B cell (primary cell): ENCODE results near the gene LRRN4CL. TPM values are rescaled to one million over a fixed set of nuclear protein-coding genes. Genes with fewer than 3 reads are reported as not detected.

ENCODE experiments used
- ATAC-seq: fragments of 200-7000 bp; cut with Tn5 transposase; one replicate; pipeline ENCODE4 v1.10.0; 2021; ENCODE audit warnings: low read depth, mild to moderate bottlenecking, moderate number of reproducible peaks, moderate library complexity
- CTCF ChIA-PET: fragments of 350-600 bp; sonication (Branson Sonifier 250); formaldehyde crosslinking; loops from one replicate; lab custom pipeline; 2021; ENCODE audit warnings: antibody characterized with exemption, inconsistent platforms; lab: Charles Lee
- POLR2A ChIA-PET: fragments of 350-600 bp; sonication (Branson Sonifier 250); formaldehyde crosslinking; loops from one replicate; lab custom pipeline; 2021; ENCODE audit warnings: antibody characterized with exemption; lab: Charles Lee
- DNase-seq: peaks from one replicate; pipeline ENCODE4 v3.0.0; 2013
- H2AFZ ChIP-seq: 2 replicates; pipeline ENCODE4 v1.6.1; 2012; ENCODE audit warnings: mild to moderate bottlenecking, low read depth, low read length; ENCODE audit not compliant: insufficient read depth, poor library complexity, severe bottlenecking
- H3K27ac ChIP-seq, 2 donors: 1 replicate in 1 of 2; 2 replicates in 1 of 2; pipeline ENCODE4 v1.5.1; 2012 to 2013; ENCODE audit warnings: low read length in 2 of 2, mild to moderate bottlenecking in 2 of 2, moderate library complexity in 1 of 2
- H3K27me3 ChIP-seq, 4 experiments: fragments of 200-600 bp in 1 of 4; sonication (generic) in 1 of 4; replicated peaks in 1 of 4; 1 replicate in 2 of 4; 2 replicates in 2 of 4; pipeline versions ENCODE4 v1.6.1 to v1.7.0; 2013 to 2016; ENCODE audit warnings: low read length in 3 of 4, mild to moderate bottlenecking in 2 of 4, mixed read lengths in 1 of 4, moderate library complexity in 1 of 4; ENCODE audit not compliant: insufficient read depth in 4 of 4, control insufficient read depth in 3 of 4; ENCODE audit errors: control extremely low read depth in 1 of 4
- H3K36me3 ChIP-seq, 2 experiments: replicated peaks in 1 of 2; 1 replicate in 1 of 2; 2 replicates in 1 of 2; pipeline versions ENCODE4 v1.6.1 to v1.7.1; 2013; ENCODE audit warnings: low read length in 1 of 2; ENCODE audit not compliant: insufficient read depth in 2 of 2, control insufficient read depth in 1 of 2; ENCODE audit errors: control extremely low read depth in 1 of 2, extremely low read depth in 1 of 2
- H3K4me1 ChIP-seq, 2 donors: fragments of 200-600 bp in 1 of 2; sonication (generic) in 1 of 2; 1 replicate in 1 of 2; 2 replicates in 1 of 2; pipeline versions ENCODE4 v1.5.1 to v1.6.1; 2013 to 2017; ENCODE audit warnings: low read length in 2 of 2; ENCODE audit not compliant: control insufficient read depth in 2 of 2, insufficient read depth in 2 of 2
- H3K4me2 ChIP-seq: replicated peaks from 2 replicates; pipeline ENCODE3; 2012; ENCODE audit warnings: mild to moderate bottlenecking, low read depth, low read length; ENCODE audit not compliant: poor library complexity, severe bottlenecking
- H3K4me3 ChIP-seq, 5 experiments: fragments of 200-600 bp in 1 of 5; sonication (generic) in 1 of 5; 1 replicate in 3 of 5; 2 replicates in 2 of 5; pipeline versions ENCODE4 v1.5.1 to v1.7.0; 2011 to 2016; ENCODE audit warnings: low read length in 4 of 5, mild to moderate bottlenecking in 4 of 5, low read depth in 2 of 5, control low read depth in 1 of 5, moderate library complexity in 1 of 5; ENCODE audit not compliant: insufficient read depth in 1 of 5; ENCODE audit errors: control extremely low read depth in 1 of 5, extremely low read depth in 1 of 5
- H3K79me2 ChIP-seq: fragments of 200-600 bp; sonication (generic); one replicate; pipeline ENCODE4 v1.6.0; 2016; ENCODE audit warnings: low read length; ENCODE audit not compliant: control insufficient read depth, insufficient read depth
- H3K9ac ChIP-seq: fragments of 200-600 bp; sonication (generic); 2 replicates; pipeline ENCODE4 v1.6.1; 2017; ENCODE audit warnings: mild to moderate bottlenecking, low read length, moderate library complexity
- H3K9me3 ChIP-seq, 3 donors: one replicate each; pipeline versions ENCODE4 v1.6.1 to v1.7.1; 2013; ENCODE audit warnings: low read length in 2 of 3; ENCODE audit not compliant: control insufficient read depth in 2 of 3, insufficient read depth in 1 of 3; ENCODE audit errors: control extremely low read depth in 1 of 3
- H4K20me1 ChIP-seq: 2 replicates; pipeline ENCODE4 v1.6.0; 2012; ENCODE audit warnings: mild to moderate bottlenecking, low read length; ENCODE audit not compliant: insufficient read depth, control insufficient read depth, poor library complexity, severe bottlenecking
- H3K27ac Mint-ChIP-seq: one replicate; pipeline ENCODE4 v1.8.0; 2021; ENCODE audit warnings: mixed read lengths
- H3K27me3 Mint-ChIP-seq: one replicate; pipeline ENCODE4 v1.8.0; 2021; ENCODE audit warnings: mixed read lengths
- H3K4me1 Mint-ChIP-seq: one replicate; pipeline ENCODE4 v1.8.0; 2021; ENCODE audit warnings: mixed read lengths
- H3K4me3 Mint-ChIP-seq: one replicate; pipeline ENCODE4 v1.8.0; 2021; ENCODE audit warnings: mixed read lengths
- H3K9me3 Mint-ChIP-seq: one replicate; pipeline ENCODE4 v1.8.0; 2022; ENCODE audit warnings: mixed read lengths; ENCODE audit not compliant: insufficient read depth
- EZH2 ChIP-seq: IDR thresholded peaks from 2 replicates; pipeline ENCODE4 v1.6.1; 2012; ENCODE audit warnings: borderline replicate concordance, low read depth, mild to moderate bottlenecking, moderate library complexity, low read length; ENCODE audit not compliant: insufficient read depth, poor library complexity, severe bottlenecking
- WGBS: methylation state at CpG from one replicate; pipeline ENCODE4 v1.1.5; 2013; ENCODE audit warnings: missing lambda C conversion rate; ENCODE audit not compliant: insufficient coverage; 5-methylcytosine and 5-hydroxymethylcytosine counted together
- intact Hi-C: fragments of 100-400 bp; cut with micrococcal nuclease; formaldehyde crosslinking; loops from one replicate; pipeline ENCODE4 v1.10.0; 2022
- polyA plus RNA-seq: library from polyadenylated mRNA; depleted of rRNA; stranded (reverse); fragments of >200 nt; gene quantifications from 2 replicates; pipeline ENCODE4 v1.2.3, GENCODE V29; 2012
- total RNA-seq, 2 donors: library from RNA; stranded (reverse); fragments of 120-200 nt in 1 of 2; gene quantifications; 1 replicate in 1 of 2; 2 replicates in 1 of 2; pipeline versions ENCODE4 v1.2.3 to v1.2.4, GENCODE V29; 2013 to 2022
- TF ChIP-seq, protein P1 (sequence below): fragments of 200-600 bp; IDR thresholded peaks from one replicate; pipeline ENCODE4 v1.8.0; 2022; ENCODE audit warnings: antibody characterized with exemption, mild to moderate bottlenecking

The LRRN4CL gene
- total and polyA plus RNA-seq, 2 donors (not counting 1 experiment from before 2014, with no cell fraction given): 0.03 to 0.25 TPM

GRCh38 chr11:62673196-62673525, 16.2 kb downstream of the LRRN4CL start:
- ChIA-PET POLR2A (interaction anchor here (2.2 kb wide), 1 partner anchor 54 kb away, joined by 8 read pairs; the partner anchor contains the start of gene HNRNPUL2), CTCF (interaction anchor here (1.5 to 2.4 kb wide), 2 partner anchors 21 to 27 kb away, joined by 3 to 10 read pairs; partner anchors contain the start of gene GANAB)
- Histone ChIP-seq H3K36me3 (peaks cover 1 to 27% of the 10 kb centered on the region in 2 experiments), H3K4me3 (no peak overlapping the region), H4K20me1 (peaks cover 5% of the 10 kb centered on the region), H3K4me1 (peaks cover 21 to 32% of the 10 kb centered on the region in 2 donors), H2AFZ (no peak overlapping the region), H3K27ac (peak overlapping the region; percentile 33 to 71), H3K79me2 (peaks cover 62% of the 10 kb centered on the region), H3K9me3 (no peaks in the 10 kb centered on the region), H3K27me3 (no peaks in the 10 kb centered on the region), H3K4me2 (peak overlapping the region; percentile 94), H3K9ac (no peak overlapping the region)
- no peak for DNase-seq
- ATAC-seq: no peak
- WGBS: no CpG with 5 or more reads among the region's 2 CpGs
- Mint-ChIP-seq H3K4me3 (peak overlapping the region; percentile 100), H3K27me3 (no peaks in the 10 kb centered on the region), H3K4me1 (peaks cover 52% of the 10 kb centered on the region), H3K9me3 (no peaks in the 10 kb centered on the region), H3K27ac (peak overlapping the region; percentile 37)
- TF ChIP-seq, protein P1, sequence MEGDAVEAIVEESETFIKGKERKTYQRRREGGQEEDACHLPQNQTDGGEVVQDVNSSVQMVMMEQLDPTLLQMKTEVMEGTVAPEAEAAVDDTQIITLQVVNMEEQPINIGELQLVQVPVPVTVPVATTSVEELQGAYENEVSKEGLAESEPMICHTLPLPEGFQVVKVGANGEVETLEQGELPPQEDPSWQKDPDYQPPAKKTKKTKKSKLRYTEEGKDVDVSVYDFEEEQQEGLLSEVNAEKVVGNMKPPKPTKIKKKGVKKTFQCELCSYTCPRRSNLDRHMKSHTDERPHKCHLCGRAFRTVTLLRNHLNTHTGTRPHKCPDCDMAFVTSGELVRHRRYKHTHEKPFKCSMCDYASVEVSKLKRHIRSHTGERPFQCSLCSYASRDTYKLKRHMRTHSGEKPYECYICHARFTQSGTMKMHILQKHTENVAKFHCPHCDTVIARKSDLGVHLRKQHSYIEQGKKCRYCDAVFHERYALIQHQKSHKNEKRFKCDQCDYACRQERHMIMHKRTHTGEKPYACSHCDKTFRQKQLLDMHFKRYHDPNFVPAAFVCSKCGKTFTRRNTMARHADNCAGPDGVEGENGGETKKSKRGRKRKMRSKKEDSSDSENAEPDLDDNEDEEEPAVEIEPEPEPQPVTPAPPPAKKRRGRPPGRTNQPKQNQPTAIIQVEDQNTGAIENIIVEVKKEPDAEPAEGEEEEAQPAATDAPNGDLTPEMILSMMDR: no peak
- TF ChIP-seq EZH2: no peak
- intact Hi-C loops: no loop called here
